Testis (tissue), 3 donors: ENCODE results near the gene NCBP1. TPM values are rescaled to one million over a fixed set of nuclear protein-coding genes. Genes with fewer than 3 reads are reported as not detected.

Experiments
- DNase-seq: peaks from one replicate; pipeline ENCODE4 v3.0.0-alpha.2; 2019
- H3K27ac ChIP-seq, 2 donors: fragments of 200-600 bp; sonication (generic); one replicate each; pipeline ENCODE4 v1.5.1; 2019
- H3K27me3 ChIP-seq: fragments of 200-600 bp; sonication (generic); one replicate; pipeline ENCODE4 v1.5.1; 2019
- H3K36me3 ChIP-seq: fragments of 200-600 bp; sonication (generic); one replicate; pipeline ENCODE4 v1.5.1; 2017; ENCODE audit warnings: low read depth; ENCODE audit errors: missing control alignments
- H3K4me1 ChIP-seq: fragments of 200-600 bp; sonication (generic); one replicate; pipeline ENCODE4 v1.5.1; 2019
- H3K4me3 ChIP-seq, 2 donors: fragments of 200-600 bp; sonication (generic); one replicate each; pipeline ENCODE4 v1.5.1; 2017 to 2019
- H3K9me3 ChIP-seq: fragments of 200-600 bp; sonication (generic); one replicate; pipeline ENCODE4 v1.5.1; 2017
- CTCF ChIP-seq, 3 experiments: fragments of 450-650 bp in 2 of 3; fragments of 200-600 bp in 1 of 3; sonication (generic) in 1 of 3; IDR thresholded peaks; one replicate each; pipeline ENCODE4 v1.5.1; 2016 to 2019; ENCODE audit warnings: antibody characterized with exemption in 3 of 3, mild to moderate bottlenecking in 2 of 3, moderate library complexity in 1 of 3
- POLR2A ChIP-seq: fragments of 450-650 bp; IDR thresholded peaks from one replicate; pipeline ENCODE4 v1.6.1; 2017; ENCODE audit warnings: antibody characterized with exemption, mild to moderate bottlenecking, moderate library complexity
- WGBS, 2 donors: methylation state at CpG; one replicate each; pipeline ENCODE4 v1.1.5; 2018; 5-methylcytosine and 5-hydroxymethylcytosine counted together
- intact Hi-C: fragments of 100-400 bp; cut with DNase I; formaldehyde crosslinking; loops from one replicate; pipeline ENCODE4 v1.15.1; 2023; ENCODE audit warnings: low total_unique reads
- polyA plus RNA-seq: library from polyadenylated mRNA; stranded (reverse); fragments of 350-450 nt; fragmentation: Illumina TruSeq; extraction: RNeasy Lipid Tissue Mini Kit (QIAGEN cat#74804); gene quantifications from one replicate; pipeline ENCODE4 v1.2.3, GENCODE V29; 2014; ENCODE audit warnings: low read depth, low replicate concordance; ENCODE audit not compliant: insufficient read depth
- total RNA-seq, 2 donors: library from RNA; depleted of rRNA; stranded (reverse); fragments of >200 nt; gene quantifications; one replicate each; pipeline ENCODE4 v1.2.3, GENCODE V29; 2016

Gene NCBP1
- total and polyA plus RNA-seq, 3 donors from 2014 or later = 36.6 to 41.7 (median 36.9) TPM

DNA sequence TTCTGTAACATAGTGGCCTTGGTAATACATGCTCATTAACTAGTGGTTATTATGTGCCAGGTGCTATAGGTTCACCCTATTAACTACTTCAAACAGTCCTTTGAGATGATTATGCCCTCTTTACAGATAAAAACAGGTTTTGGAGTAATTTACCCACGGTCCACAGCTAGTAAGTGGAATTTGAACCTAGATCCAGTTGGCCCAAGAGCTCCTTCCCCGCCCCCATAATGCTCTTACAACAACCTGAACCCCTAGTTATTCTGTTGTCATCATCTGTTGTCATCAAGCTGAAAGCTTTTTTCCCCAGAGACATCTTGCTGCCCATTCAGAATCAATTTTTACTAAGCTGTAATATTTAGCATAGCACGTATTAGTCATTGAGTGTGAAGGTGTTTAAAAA lies 40.3 kb downstream of the NCBP1 start:
- intact Hi-C loops = no loop called here
- Histone ChIP-seq H3K4me1 (no peaks in the 10 kb centered on the region), H3K27me3 (no peaks in the 10 kb centered on the region), H3K9me3 (no peaks in the 10 kb centered on the region), H3K4me3 (no peak overlapping the region), H3K27ac (no peak overlapping the region), H3K36me3 (no peaks in the 10 kb centered on the region)
- TF ChIP-seq POLR2A = no peak
- TF ChIP-seq CTCF (IDR thresholded peaks at IDR 0.05) = no peak
- DNase-seq = no peak
- 97 to 98% methylated on average over 3 of the region's 3 CpGs for WGBS, 2 donors

DNA sequence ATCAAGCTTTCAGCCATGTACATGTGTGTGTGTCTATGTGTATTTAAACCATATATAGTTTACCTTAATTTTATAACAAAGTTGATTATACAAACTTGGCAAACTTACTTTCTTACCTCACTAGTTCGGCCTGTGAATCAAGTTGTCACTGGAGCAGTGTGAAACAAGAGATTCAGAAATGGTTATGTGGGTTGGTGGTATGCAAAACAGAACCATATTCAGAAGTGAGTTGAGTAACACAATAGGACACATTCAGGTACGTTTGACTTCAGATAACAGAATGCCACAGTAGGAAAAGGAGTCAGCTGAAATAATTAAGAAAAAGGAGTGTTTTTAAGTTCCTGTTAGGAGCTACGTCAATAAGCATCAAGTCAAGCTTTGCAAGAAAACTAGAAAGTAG lies 42.0 kb downstream of the NCBP1 start:
- Histone ChIP-seq H3K4me3 (no peak overlapping the region), H3K9me3 (no peaks in the 10 kb centered on the region), H3K27ac (no peak overlapping the region), H3K36me3 (no peaks in the 10 kb centered on the region), H3K27me3 (no peaks in the 10 kb centered on the region), H3K4me1 (no peaks in the 10 kb centered on the region)
- WGBS, 2 donors = 73 to 78% methylated on average over 3 of the region's 3 CpGs
- TF ChIP-seq CTCF (IDR thresholded peaks at IDR 0.05) (no peak), POLR2A (no peak)
- DNase-seq = no peak
- intact Hi-C loops = no loop called here

- Histone ChIP-seq H3K4me1 (no peaks in the 10 kb centered on the region), H3K27me3 (no peaks in the 10 kb centered on the region), H3K9me3 (no peaks in the 10 kb centered on the region), H3K36me3 (no peaks in the 10 kb centered on the region), H3K4me3 (no peak overlapping the region), H3K27ac (no peak overlapping the region)
- WGBS, 2 donors = 90 to 96% methylated on average over 1 of the region's 1 CpG
- TF ChIP-seq CTCF (IDR thresholded peaks at IDR 0.05) (no peak), POLR2A (no peak)
- intact Hi-C loops = no loop called here
- DNase-seq = no peak
Observed at GRCh38 chr9:97682242-97682641, 48.6 kb downstream of the NCBP1 start.

- WGBS, 2 donors = 85 to 90% methylated on average over 1 of the region's 1 CpG
- no peaks in the 10 kb centered on the region for H3K36me3 ChIP-seq
- intact Hi-C loops = no loop called here
Observed at GRCh38 chr9:97688654-97689053, 55.0 kb downstream of the NCBP1 start.

More at GRCh38 chr9:97688654-97689053, 55.0 kb downstream of the NCBP1 start:
- no peak overlapping the region for H3K4me3 ChIP-seq
- no peaks in the 10 kb centered on the region for H3K4me1 ChIP-seq
- TF ChIP-seq CTCF (IDR thresholded peaks at IDR 0.05) (no peak), POLR2A (no peak)
- no peaks in the 10 kb centered on the region for H3K9me3 ChIP-seq
- no peak overlapping the region for H3K27ac ChIP-seq
- H3K27me3 ChIP-seq = no peaks in the 10 kb centered on the region
- no peak for DNase-seq
